HG03139 (cell line): ENCODE measurements around the gene GSAP.

Experiments used
- ATAC-seq: cut with Tn5 transposase; IDR thresholded peaks from one replicate; pipeline ENCODE4 v1.9.1; 2021; ENCODE audit not compliant: unreplicated experiment

The GSAP gene

DNA sequence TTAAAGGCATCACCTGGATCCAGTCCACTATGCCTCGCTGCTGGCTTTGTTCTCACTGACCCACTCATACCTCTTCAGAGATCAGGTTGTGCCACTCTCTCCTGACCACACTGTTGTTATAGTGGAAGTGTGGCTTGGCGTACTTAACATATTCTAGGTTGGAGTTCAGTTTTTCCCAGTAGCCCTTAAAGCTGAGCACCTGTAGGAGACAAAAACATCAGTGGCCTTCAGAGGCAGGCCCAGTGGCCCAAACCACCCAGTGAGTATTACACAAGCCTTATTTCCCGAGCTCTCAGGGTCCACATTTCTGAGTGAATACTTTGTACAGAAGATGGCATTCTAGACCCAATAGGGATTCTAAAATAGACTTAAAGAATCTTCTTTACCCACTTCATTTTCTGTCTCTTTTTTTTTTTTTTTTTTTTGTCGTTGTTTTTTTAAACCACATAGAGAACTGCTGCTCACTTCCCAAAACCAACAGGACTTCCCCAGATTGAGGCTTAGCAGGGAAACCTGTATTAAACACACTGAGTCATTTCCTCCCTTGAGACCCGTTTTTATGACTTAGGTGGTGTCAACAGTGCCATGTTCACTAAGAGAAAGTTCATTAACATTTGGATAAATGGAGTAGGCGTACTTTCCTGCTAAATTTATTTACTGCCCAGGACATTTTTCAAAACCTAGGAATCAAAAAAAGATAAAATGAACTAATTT is 85.8 kb downstream of the GSAP start:
- ATAC-seq: no peak

DNA sequence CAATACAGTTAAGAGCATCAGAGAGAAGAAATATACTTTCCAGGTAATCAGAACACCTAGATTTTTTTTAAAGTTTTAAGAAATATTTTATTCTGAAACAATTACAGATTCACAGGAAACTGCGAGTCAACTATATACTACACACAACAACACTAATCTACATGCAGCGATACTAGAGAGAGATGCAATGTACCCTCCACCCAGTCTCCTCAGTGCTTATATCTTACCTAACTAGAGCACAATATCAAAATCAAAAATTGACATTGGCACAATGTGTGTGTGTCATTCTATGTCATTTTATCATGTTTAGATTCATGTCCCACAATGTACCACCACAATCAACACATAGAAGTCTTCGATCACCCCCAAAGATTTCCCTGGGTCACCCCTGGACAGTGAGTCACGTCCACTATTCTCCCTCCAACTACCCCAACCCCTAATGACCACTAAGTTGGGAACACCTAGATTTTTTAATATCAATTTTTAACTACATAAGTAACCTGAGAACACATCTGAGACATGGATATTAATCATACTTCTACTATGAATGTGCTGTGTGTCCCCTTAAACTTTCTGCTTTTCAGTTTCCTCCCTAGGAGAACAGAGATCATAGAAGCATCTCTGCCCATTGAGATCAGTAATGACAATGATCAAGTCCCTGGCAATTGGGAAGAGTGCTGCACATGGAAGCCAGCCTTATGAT is 86.5 kb downstream of the GSAP start:
- no peak for ATAC-seq

DNA sequence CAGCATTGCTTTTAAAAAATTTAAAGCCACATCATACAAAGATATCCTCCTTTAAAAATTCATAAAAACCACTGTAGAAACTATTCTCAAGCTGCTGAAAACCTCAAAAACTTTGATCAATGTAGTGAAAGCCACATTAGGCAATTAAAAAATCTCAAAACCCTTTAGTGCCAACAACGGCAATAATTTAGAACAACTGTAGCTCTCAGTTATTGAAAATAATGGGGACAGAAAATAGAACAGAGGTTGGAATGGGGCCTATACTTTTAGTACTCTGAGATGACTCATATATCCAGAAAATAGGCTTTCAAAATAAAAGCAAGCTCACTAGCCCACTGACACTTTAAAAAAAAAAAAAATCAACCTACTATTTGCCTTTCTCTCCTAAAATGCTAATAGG is 87.5 kb downstream of the GSAP start:
- no peak for ATAC-seq

DNA sequence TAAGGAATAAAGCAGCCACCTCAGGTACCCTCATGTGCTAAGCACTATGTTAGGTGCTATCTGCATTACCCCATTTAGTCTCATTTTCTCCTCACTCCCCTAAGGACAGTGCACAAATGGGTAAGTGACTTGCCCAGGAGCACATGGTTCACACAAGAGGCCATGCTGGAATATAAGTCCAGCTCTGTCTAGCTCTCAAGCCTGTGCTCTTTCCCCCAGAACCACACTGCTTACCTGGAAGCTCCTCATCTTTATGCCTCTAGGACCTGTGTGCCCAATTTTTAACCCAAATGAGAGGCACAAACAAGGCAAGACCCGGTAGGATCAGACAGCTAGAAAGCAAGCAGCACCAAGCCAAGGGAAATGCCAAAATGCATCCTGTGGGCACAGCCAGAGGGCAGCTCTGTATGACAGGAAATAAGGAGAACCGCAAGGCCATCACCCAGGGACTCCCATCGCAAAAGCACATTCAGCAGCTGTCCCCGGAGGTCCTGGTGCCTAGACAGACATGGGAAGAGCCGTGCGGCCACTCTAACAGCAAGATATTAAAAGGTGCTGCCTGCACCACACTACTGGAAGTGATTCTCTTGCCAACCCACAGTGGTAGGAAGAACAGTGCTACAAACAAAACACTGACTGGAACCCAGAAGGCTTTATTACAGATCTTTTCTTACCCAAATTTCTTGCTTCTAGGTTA is 88.1 kb downstream of the GSAP start:
- ATAC-seq: no peak

DNA sequence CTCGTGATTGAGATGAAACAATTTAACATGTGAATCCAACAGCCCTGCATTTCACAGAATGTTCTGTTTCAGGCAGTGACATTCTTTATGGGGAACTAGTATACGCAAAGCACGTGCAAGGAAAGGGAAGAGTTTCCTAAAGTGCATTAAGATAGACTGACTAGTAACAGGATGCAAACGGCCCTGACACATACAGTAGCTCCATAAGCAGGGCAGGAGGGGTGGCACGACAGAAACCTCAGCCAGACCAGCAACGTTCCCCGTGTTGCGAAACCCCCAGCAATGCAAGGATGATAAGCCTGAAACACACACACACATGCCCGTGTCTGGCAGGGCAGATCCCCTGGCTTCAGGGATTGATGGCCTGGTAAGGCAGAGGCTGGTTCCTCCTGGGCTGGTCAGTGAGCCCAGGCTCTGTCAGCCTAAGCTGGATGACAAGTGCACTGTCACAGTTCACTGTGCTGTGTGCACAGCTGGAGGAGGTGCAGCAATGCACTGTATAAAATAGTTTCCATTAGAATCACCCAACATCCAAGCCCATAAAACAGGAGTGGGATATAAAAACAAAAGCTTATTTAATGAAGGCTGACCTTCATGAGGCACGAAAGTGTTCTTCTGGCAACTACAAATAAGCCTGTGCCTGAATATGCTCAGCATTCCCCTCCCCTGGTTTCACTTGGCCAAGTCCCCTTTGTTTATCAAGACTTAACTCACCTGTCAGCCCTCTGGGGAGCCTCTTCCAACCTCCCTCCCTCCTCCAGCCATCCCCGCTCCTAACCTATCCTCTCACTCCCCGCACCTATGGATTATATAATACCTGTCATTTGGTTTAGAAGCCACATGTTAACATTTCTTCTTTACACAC is 88.8 kb downstream of the GSAP start:
- no peak for ATAC-seq

DNA sequence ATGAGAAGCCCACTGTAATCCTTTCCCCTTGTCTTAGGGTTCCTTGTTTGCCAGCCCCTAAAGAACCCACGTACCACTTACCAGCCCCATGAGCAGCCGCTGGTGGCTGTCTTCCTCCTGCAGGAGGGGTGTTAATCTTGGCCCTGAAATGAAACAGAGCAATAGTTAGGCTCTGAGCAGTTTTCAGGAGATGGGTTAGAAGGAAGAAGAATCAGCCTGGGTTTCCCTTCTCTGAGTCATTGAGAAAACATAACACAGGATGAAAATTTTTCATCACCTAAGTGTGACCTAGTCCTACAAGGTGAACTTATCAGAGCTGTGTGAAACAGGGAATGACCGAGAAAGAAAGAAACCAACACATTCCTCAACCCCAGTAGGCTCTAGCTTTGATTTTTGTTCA is 90.0 kb downstream of the GSAP start:
- ATAC-seq: no peak

DNA sequence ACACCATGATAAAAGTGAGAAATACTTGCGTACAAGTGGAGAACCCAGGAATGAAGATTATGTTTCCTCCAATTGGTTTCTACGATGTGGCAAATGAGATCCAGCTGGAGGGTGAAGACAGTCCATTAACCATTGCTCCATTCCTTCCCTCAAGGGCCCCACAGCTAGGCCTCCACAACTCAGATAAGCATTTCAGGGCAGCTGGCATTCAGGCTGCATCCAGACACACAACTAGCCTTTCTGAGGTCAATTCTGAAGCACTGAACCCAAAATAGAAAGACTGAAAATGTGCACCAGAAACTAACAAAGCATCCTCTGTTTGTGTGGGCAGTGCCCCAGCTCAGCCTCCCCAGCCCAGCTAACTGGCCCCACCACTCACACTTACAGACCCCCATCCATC is 94.8 kb downstream of the GSAP start:
- ATAC-seq: no peak

DNA sequence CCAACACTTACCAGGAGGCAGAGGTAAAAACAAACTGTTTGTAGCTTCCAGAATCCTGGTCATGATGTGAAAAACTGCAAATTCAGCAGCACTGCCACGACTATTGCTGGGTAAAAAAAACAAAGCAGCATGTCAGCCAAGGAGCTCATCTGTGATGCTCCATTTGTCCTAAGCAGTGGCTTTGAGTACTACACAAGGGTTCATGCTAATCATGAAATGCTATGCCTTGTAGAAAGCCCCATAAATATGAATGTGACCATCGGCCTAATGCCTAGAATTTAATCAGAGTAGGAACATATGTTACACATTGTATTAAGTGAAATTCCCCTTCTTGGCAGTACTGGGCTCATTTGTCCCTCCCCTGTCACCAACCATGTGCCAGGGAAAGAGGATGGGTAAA is 95.4 kb downstream of the GSAP start:
- ATAC-seq: no peak

DNA sequence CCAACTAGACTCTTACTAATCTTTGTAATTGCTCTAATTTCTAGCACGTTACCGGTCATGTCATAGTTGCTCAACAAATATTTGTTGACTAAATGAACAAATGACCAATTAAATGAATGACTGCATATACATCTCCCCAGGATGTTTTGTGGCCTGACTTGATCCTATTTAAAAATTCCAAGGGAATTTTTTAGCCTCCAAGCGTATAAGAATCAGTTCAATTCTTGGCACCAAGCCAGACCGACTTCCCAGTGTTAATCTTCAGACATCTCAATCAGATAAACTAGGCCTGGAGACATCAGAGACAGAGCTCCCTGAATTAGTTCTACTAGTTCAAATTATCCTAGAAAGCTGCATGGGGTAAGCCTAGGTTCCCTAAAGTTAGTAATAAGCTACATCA is 96.0 kb downstream of the GSAP start:
- ATAC-seq: no peak

DNA sequence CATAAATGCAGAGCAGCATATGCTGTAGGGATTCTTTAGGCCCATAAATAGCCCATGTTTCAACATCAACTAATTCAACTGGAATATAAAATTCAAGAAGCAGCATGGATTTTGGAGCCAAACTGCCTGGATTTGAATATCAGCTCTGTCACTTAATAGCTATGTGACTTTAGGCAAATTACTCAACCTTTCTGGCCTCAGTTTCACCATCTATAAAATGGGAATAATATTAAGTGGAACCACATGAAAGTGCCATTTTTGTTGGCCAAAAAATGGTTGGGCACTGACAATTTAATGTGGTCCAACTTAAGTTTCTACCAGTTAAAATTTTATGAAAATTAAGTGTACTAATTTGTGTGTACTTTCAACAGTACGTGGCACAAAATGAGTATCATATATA is 98.1 kb downstream of the GSAP start:
- no peak for ATAC-seq

DNA sequence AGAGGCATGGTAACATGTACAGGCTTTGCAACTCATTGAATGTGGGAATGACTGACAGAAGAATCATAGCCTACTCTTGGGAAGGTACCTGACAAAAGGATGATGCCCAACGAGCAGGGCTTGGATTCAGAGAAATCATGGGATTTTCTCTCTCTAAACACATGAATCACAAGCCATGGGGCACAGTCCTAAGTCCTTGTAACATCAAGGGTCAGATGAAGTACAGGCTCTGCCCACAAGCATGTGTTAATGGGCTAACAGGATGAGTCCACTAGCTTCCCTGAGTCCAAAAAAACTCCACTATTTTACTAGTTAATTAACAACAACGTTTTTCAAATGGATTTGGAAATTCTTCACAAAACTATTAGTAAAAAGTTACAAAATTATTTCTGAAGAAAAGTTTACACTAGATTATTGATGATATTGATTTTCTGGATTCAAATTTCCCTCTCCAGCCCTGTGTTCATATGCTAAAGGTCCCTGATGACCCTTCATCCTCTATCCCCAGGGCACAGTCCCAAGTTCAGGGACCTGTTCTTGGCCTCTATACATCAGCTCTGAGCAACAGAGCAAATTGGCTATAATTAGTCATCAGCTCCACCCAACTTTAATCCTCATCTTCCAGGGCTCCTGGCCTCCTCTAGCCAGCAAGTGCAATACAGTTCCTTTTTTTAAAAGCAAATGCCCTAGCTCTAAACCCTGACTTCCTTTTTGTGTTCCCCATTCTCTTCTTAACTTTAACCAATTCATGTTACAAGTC is 99.8 kb downstream of the GSAP start:
- no peak for ATAC-seq

DNA sequence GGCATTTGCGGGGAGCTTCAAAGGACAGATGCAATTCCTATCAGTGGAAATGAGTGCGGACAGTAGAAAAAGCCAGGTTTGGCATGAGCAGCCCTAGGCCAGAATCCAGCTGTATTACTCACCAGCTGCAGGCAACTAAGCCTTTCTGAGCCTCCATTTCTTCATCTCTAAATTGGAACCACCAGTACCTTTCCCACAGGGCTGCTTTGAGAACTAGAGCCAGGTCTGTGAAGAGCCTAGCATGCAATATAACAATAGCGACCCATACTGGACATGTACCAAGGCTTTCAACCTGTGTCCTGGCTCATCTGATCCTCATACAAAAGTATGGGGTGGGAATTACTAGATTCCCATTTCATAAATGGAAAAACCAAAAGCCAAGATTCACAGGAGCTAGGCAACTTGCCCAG is 101.0 kb downstream of the GSAP start:
- ATAC-seq: no peak

DNA sequence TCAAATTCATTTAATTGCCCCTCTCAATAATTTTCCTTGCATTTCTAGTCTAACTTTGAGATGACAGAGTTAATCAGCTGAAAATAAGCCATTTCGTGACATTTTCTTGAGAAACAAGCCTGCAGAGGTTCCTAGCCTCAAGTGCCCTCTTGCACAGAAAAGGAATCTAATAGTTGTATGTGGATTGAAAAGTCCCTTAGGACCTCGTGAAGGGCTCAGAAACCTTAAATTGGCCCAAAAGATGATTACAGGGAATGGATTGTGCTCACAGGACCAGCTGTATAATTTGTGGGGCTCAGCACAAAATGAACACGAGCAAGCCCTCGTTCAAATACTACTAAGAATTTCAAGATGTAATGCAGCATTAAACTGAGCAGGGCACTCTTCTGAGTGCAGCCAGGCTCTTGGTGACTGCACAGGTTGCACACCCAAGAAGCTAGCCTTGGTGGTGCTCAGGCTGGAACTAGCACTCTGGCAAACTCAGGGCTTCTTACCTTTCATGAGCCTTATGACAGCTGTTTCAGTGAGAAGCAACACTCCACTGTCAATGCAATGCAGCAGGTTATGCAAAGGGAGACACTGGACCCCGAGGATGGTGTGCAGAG is 102.2 kb downstream of the GSAP start:
- ATAC-seq: no peak

DNA sequence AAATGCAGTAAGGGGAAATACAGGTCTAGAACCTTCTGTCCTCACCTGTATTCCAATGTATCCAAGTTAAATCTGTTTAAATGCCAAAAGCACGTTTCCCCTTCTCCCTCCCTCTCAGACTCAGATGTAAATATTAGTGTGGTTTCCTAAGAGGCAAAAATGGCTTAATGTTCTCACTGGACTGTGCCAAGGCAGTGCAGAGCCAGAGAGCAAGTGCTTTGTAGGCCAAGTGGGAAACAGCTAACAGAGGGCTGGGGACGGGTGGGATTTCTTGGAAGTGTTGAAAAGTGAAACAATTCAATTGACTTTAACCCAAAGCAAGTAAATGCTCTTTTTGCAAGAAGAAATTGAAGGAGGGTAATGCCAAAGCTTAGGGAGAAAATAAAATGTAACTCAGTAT is 103.1 kb downstream of the GSAP start:
- no peak for ATAC-seq

DNA sequence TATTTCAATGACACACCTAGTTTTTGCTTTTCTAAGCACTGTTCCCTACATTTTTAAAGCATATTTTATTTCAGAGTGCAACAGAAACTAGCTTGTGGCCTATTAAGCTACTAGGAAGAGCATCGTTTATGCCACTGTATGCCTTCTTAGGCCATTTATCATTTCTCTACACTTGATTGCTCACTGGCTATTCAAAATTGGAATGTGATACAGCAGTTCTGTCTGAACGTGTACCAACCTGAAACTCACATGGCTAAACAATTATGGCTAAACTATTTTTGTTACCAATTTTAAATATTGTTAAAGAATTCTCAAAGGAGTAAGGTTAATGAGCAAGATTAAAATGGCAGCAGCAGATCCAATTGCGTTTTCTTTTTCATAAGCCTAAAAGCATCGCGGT is 105.2 kb downstream of the GSAP start:
- ATAC-seq: no peak

DNA sequence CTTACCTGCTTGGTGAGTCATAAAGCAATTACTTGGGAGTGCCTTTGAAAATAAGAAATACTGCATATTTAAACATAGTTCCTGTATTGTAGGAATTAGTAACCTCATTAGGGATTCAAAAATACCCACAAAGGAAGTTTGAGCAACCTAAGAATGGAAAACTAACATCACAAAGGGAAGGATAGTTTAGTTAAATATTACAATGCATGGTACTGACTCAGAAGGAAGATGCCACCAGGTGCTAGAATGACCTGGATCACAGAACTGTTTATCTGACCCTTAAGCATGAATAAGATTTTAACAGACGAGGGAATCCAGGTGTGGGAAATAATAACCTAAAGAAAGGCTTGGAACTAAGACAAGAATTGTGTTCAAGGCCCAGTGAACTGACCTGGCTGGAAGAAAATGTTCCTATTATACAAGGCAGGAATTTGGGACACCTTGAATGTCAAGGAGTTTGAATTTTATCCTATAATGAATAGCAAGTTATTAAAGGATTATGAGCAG is 106.4 kb downstream of the GSAP start:
- no peak for ATAC-seq

DNA sequence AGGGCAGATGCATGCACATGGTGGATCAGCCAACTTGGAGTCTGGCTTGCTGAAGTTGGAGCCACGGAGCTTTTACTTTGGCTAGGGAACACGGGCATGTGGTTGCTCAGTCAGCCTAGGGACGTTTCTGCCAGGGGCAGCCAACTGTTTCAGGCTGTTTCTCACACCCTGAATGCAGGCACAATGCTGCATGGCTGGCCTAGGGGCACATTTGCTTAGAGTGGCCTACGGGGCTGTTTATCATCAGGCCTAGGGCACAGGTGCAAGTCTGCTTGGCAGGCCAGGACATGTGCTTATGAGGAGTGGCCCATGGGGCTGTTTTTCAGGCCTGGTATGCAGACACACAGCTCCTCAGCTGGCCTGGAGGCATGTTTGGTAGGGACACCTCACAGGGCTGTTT is 107.4 kb downstream of the GSAP start:
- ATAC-seq: no peak

DNA sequence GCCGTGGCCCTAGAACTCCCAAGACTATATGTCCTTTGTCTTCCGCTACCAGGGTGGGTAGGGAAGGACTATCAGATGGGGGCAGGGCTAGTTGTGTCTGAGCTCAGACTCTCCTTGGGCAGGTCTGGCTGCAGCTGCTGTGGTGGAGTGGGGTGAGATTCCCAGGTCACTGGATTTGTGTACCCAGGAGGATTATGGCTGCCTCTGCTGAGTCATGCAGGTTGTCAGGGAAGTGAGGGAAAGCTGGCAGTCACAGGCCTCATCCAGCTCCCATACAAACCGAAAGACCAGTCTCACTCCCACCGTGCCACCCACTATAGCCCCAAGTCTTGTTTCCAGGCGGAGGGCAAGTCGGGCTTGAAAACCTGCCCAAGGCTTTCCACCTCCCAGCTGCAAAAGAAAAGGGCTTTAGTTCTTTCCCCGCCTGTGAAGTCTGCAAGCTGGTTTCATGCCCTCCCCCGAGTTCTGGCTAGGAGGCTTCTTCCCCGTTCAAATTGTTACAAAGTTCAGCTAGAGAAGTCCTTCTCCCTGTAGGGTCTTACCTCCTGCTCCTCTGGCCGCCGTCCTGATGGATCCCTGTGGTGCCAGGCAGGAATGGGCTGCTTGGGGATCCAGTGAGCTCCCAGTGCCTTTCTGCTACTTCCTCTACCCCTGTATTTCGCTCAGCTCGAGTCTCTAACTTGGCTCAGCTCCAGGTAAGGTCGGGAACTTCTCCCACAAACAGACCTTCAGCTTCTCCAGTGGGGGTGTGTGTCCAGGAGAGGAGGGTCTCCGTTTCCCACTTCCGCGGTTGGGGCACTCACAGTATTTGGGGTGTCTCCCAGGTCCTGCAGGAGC is 109.7 kb downstream of the GSAP start:
- no peak for ATAC-seq

DNA sequence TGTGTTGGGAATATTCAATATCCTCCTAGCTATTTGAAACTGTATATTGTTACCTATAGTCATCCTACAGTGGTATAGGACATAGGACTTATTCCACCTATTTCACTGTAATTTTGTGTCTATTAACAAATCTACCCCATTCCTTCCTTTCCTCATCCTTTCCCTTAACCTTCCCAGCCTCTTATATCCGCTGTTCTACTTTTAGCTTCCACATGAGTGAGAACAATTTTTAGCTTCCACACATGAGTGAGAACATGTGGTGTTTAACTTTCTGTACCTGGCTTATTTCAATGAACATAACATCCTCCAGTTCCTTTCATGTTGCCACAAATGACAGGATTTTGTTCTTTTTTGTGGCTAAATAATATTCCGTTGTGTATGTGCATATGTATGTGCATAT is 120.6 kb downstream of the GSAP start:
- ATAC-seq: no peak
